ENCODE results near the gene HOXB3.
A peak's percentile ranks its signal among the peaks of the same experiment; 100 is the strongest.
"Not testable (repeated sequence)": the region's sequence is repeated elsewhere in the genome, so short reads cannot be mapped to it uniquely, and the experiment has no call there.

Gene HOXB3

GRCh38 chr17:48513666-48514455 is 76.2 kb downstream of the HOXB3 start:
- POLR2A ChIA-PET: no interaction called here

GRCh38 chr17:48513097-48513496 is 76.9 kb downstream of the HOXB3 start:
- CTCF ChIA-PET: interaction anchor here (0.9 to 4.3 kb wide), 2 partner anchors 9 to 12 kb away, joined by 3 to 34 read pairs; no protein-coding TSS in a partner anchor
- POLR2A ChIA-PET: no interaction called here
- DNase-seq (ENCODE audit: low read depth, low spot score): no peak
- no peak for TF ChIP-seq CTCF (IDR thresholded peaks at IDR 0.05; ENCODE audit: insufficient read depth, low read length, missing control alignments)
- no peak overlapping the region for H3K4me3 ChIP-seq (ENCODE audit: low read depth, low read length)

More at GRCh38 chr17:48513666-48514455, 76.2 kb downstream of the HOXB3 start:
- no peak for DNase-seq (ENCODE audit: low read depth, low spot score)
- CTCF ChIA-PET: interaction anchor here (0.9 to 4.3 kb wide), 2 partner anchors 8 to 13 kb away, joined by 3 to 34 read pairs; no protein-coding TSS in a partner anchor
- no peak overlapping the region for H3K4me3 ChIP-seq (ENCODE audit: low read depth, low read length)
- no peak for TF ChIP-seq CTCF (IDR thresholded peaks at IDR 0.05; ENCODE audit: insufficient read depth, low read length, missing control alignments)

GRCh38 chr17:48510761-48511604 is 79.1 kb downstream of the HOXB3 start:
- TF ChIP-seq CTCF (IDR thresholded peaks at IDR 0.05; ENCODE audit: insufficient read depth, low read length, missing control alignments): no peak
- H3K4me3 ChIP-seq (ENCODE audit: low read depth, low read length): no peak overlapping the region
- CTCF ChIA-PET: interaction anchor here (1.3 to 4.3 kb wide), 3 partner anchors 10 to 13 kb away, joined by 3 to 34 read pairs (median 16); no protein-coding TSS in a partner anchor
- POLR2A ChIA-PET: interaction anchor here (0.6 to 0.7 kb wide), 2 partner anchors 29 to 68 kb away, joined by 4 to 5 read pairs; no protein-coding TSS in a partner anchor
- DNase-seq (ENCODE audit: low read depth, low spot score): peak; percentile 29

GRCh38 chr17:48510381-48510760 is 79.7 kb downstream of the HOXB3 start:
- H3K4me3 ChIP-seq (ENCODE audit: low read depth, low read length): no peak overlapping the region
- DNase-seq (ENCODE audit: low read depth, low spot score): no peak
- CTCF ChIA-PET: interaction anchor here (1.3 to 4.3 kb wide), 3 partner anchors 9 to 12 kb away, joined by 3 to 34 read pairs (median 16); no protein-coding TSS in a partner anchor
- POLR2A ChIA-PET: interaction anchor here (1.3 kb wide), 1 partner anchor 9 kb away, joined by 3 read pairs; no protein-coding TSS in a partner anchor
- TF ChIP-seq CTCF (IDR thresholded peaks at IDR 0.05; ENCODE audit: insufficient read depth, low read length, missing control alignments): no peak

- ChIA-PET CTCF (interaction anchor here (1.3 to 4.3 kb wide), 3 partner anchors 9 to 12 kb away, joined by 3 to 34 read pairs (median 16); no protein-coding TSS in a partner anchor), POLR2A (interaction anchor here (1.3 kb wide), 1 partner anchor 9 kb away, joined by 3 read pairs; no protein-coding TSS in a partner anchor)
- not testable (repeated sequence) for H3K4me3 ChIP-seq (ENCODE audit: low read depth, low read length); DNase-seq (ENCODE audit: low read depth, low spot score)
These were observed 80.3 kb downstream of the HOXB3 start for GRCh38 chr17:48509708-48510107.

GRCh38 chr17:48506246-48506645 is 83.8 kb downstream of the HOXB3 start:
- CTCF ChIA-PET: interaction anchor here (0.6 to 4.1 kb wide), 5 partner anchors 11 to 136 kb away, joined by 3 to 33 read pairs (median 4); no protein-coding TSS in a partner anchor
- H3K4me3 ChIP-seq (ENCODE audit: low read depth, low read length): no peak overlapping the region
- no peak for DNase-seq (ENCODE audit: low read depth, low spot score)
- no peak for TF ChIP-seq CTCF (IDR thresholded peaks at IDR 0.05; ENCODE audit: insufficient read depth, low read length, missing control alignments)
- POLR2A ChIA-PET: interaction anchor here (0.6 to 1.7 kb wide), 2 partner anchors 23 to 1133 kb away, joined by 3 to 5 read pairs; no protein-coding TSS in a partner anchor
